SK-N-MC (cell line): ENCODE measurements around the gene ALG9.

ENCODE experiments used
- EZH2 ChIP-seq: fragments of 200-600 bp; sonication (generic); IDR thresholded peaks from one replicate; pipeline ENCODE4 v1.6.1; 2017; ENCODE audit warnings: antibody characterized with exemption
- POLR2AphosphoS5 ChIP-seq: IDR thresholded peaks from 2 replicates; pipeline ENCODE4 v1.6.1; 2012; ENCODE audit warnings: mild to moderate bottlenecking, low read depth, low read length, borderline replicate concordance

DNA sequence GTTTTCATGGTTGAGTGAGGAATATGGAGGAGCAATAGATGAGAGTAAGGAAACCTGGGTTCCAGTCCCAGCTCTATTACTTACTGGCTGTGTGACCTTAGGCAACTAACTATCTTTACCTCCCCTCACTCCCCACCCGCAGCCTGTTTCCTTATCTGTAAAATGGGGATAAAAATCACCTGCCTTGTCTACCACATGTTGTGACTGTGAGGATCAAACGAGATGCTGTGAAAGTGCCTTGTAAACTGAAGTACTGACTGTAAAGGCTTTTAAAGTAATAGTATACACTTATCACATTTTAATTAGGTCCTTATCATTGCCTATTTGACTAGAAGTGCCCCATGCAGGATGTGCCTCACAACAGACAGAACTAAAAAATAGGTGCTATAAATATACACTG is 86.3 kb downstream of the ALG9 start:
- TF ChIP-seq POLR2AphosphoS5 = no peak
- TF ChIP-seq EZH2 = no peak
